Neuronal stem cell (in vitro differentiated cells): ENCODE measurements around the gene CSMD2.

Experiments
- DNase-seq: peaks from one replicate; pipeline ENCODE4 v3.0.0-alpha.2; 2013; ENCODE audit warnings: low spot score
- H2AFZ ChIP-seq: one replicate; pipeline ENCODE4 v1.6.1; 2013; ENCODE audit warnings: mild to moderate bottlenecking, low read length, inconsistent platforms
- H2AK5ac ChIP-seq: 2 replicates; pipeline ENCODE4 v1.6.1; 2013; ENCODE audit warnings: low read depth, mild to moderate bottlenecking, inconsistent platforms, low read length, moderate library complexity, mixed read lengths
- H2BK120ac ChIP-seq: 2 replicates; pipeline ENCODE4 v1.6.1; 2013; ENCODE audit warnings: low read depth, mild to moderate bottlenecking, inconsistent platforms, low read length, moderate library complexity, mixed read lengths
- H2BK12ac ChIP-seq: one replicate; pipeline ENCODE4 v1.6.1; 2013; ENCODE audit warnings: low read length, inconsistent platforms
- H2BK15ac ChIP-seq: 2 replicates; pipeline ENCODE4 v1.6.1; 2013; ENCODE audit warnings: mild to moderate bottlenecking, low read length, inconsistent platforms, mixed read lengths
- H2BK5ac ChIP-seq: one replicate; pipeline ENCODE4 v1.6.1; 2013; ENCODE audit warnings: inconsistent platforms, mild to moderate bottlenecking, low read length, moderate library complexity
- H3K14ac ChIP-seq: one replicate; pipeline ENCODE4 v1.6.1; 2013; ENCODE audit warnings: low read length, inconsistent platforms
- H3K18ac ChIP-seq: 2 replicates; pipeline ENCODE4 v1.6.1; 2013; ENCODE audit warnings: low read length, inconsistent platforms
- H3K23ac ChIP-seq: 2 replicates; pipeline ENCODE4 v1.6.1; 2013; ENCODE audit warnings: low read depth, mild to moderate bottlenecking, mixed read lengths, low read length, inconsistent platforms; ENCODE audit not compliant: poor library complexity
- H3K27ac ChIP-seq: replicated peaks from 3 replicates; pipeline ENCODE4 v1.5.1; 2013; ENCODE audit warnings: low read length, inconsistent platforms
- H3K27me3 ChIP-seq, 3 experiments: 2 replicates each; pipeline ENCODE4 v1.6.1; 2013; ENCODE audit warnings: low read length in 3 of 3, mild to moderate bottlenecking in 2 of 3, inconsistent platforms in 1 of 3, low read depth in 1 of 3, mixed read lengths in 1 of 3, moderate library complexity in 1 of 3; ENCODE audit not compliant: control insufficient read depth in 3 of 3, insufficient read depth in 3 of 3
- H3K36me3 ChIP-seq, 2 donors: replicated peaks in 1 of 2; 2 replicates each; pipeline ENCODE4 v1.6.1; 2013; ENCODE audit warnings: low read length in 2 of 2; ENCODE audit not compliant: control insufficient read depth in 2 of 2, insufficient read depth in 2 of 2
- H3K4ac ChIP-seq: 2 replicates; pipeline ENCODE4 v1.6.1; 2013; ENCODE audit warnings: inconsistent platforms, mild to moderate bottlenecking, low read length, moderate library complexity
- H3K4me1 ChIP-seq, 2 donors: 1 replicate in 1 of 2; 2 replicates in 1 of 2; pipeline ENCODE4 v1.6.1; 2013; ENCODE audit warnings: low read length in 2 of 2, low read depth in 1 of 2; ENCODE audit not compliant: control insufficient read depth in 2 of 2, insufficient read depth in 1 of 2
- H3K4me2 ChIP-seq: one replicate; pipeline ENCODE4 v1.6.1; 2013; ENCODE audit warnings: mild to moderate bottlenecking, low read length, inconsistent platforms; ENCODE audit not compliant: insufficient read depth, poor library complexity, severe bottlenecking
- H3K4me3 ChIP-seq, 2 donors: 2 replicates each; pipeline ENCODE4 v1.5.1; 2013; ENCODE audit warnings: low read length in 2 of 2, mild to moderate bottlenecking in 2 of 2, inconsistent platforms in 1 of 2, moderate library complexity in 1 of 2
- H3K79me1 ChIP-seq: one replicate; pipeline ENCODE4 v1.6.1; 2013; ENCODE audit warnings: low read depth, mild to moderate bottlenecking, inconsistent platforms, low read length, moderate library complexity
- H3K9ac ChIP-seq: one replicate; pipeline ENCODE4 v1.6.1; 2013; ENCODE audit warnings: mild to moderate bottlenecking, low read depth, low read length, inconsistent platforms; ENCODE audit not compliant: poor library complexity
- H3K9me3 ChIP-seq, 2 donors: replicated peaks in 1 of 2; 2 replicates each; pipeline versions ENCODE3 to v1.6.1; 2013; ENCODE audit warnings: low read length in 2 of 2, mild to moderate bottlenecking in 2 of 2, inconsistent platforms in 1 of 2, low read depth in 1 of 2, mixed read lengths in 1 of 2, moderate library complexity in 1 of 2; ENCODE audit not compliant: control insufficient read depth in 2 of 2, insufficient read depth in 1 of 2
- H4K8ac ChIP-seq: one replicate; pipeline ENCODE4 v1.6.1; 2013; ENCODE audit warnings: low read depth, mild to moderate bottlenecking, inconsistent platforms, low read length, moderate library complexity
- H4K91ac ChIP-seq: one replicate; pipeline ENCODE4 v1.6.1; 2013; ENCODE audit warnings: low read length, low read depth, mild to moderate bottlenecking, inconsistent platforms; ENCODE audit not compliant: poor library complexity
- WGBS, 2 donors: extraction: QIAGEN DNeasy Blood & Tissue Kit; methylation state at CpG; one replicate each; pipeline ENCODE4 v1.1.7; 2013; ENCODE audit warnings: missing lambda C conversion rate in 2 of 2, mixed read lengths in 1 of 2; ENCODE audit not compliant: insufficient read length in 2 of 2, insufficient replicate concordance in 1 of 2; ENCODE audit errors: extremely low coverage in 2 of 2; 5-methylcytosine and 5-hydroxymethylcytosine counted together

Gene CSMD2

DNA sequence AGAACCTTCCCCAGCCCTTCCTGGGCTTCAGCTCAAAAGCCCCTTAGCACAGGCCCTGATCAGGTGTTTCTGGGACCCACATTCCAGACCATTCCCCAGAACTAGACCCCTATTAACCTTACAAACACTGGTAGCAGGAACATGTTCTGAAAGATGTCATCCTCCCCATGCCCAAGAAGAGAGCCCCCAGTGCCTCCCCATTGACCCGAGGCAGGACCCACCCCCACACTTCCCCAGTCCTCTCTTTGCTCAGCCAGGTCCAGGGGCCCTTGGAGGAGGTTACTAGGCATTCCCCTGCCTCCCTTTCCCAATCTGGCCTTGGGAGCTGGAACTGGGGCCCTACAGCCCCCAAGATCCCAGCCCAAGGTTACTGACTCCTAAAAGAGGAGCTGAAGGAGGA lies 340.1 kb downstream of the CSMD2 start:
- Histone ChIP-seq H3K9me3 (peaks cover 0 to 4% of the 10 kb centered on the region in 2 donors), H3K9ac (no peak overlapping the region), H3K23ac (no peak overlapping the region), H3K4me2 (no peak overlapping the region), H3K36me3 (no peaks in the 10 kb centered on the region), H4K91ac (no peak overlapping the region), H2AK5ac (no peak overlapping the region), H3K27me3 (peaks cover 0 to 9% (median 0%) of the 10 kb centered on the region in 3 experiments), H3K4me3 (no peak overlapping the region), H2BK5ac (no peak overlapping the region), H3K79me1 (no peaks in the 10 kb centered on the region), H4K8ac (no peak overlapping the region), H2BK15ac (no peak overlapping the region), H2AFZ (no peak overlapping the region), H3K14ac (no peak overlapping the region), H2BK120ac (no peak overlapping the region), H3K27ac (no peak overlapping the region), H3K18ac (no peak overlapping the region), H3K4ac (no peak overlapping the region), H2BK12ac (no peak overlapping the region), H3K4me1 (no peaks in the 10 kb centered on the region)
- WGBS, 2 donors, result no CpG with 5 or more reads among the region's 1 CpG
- no peak for DNase-seq

DNA sequence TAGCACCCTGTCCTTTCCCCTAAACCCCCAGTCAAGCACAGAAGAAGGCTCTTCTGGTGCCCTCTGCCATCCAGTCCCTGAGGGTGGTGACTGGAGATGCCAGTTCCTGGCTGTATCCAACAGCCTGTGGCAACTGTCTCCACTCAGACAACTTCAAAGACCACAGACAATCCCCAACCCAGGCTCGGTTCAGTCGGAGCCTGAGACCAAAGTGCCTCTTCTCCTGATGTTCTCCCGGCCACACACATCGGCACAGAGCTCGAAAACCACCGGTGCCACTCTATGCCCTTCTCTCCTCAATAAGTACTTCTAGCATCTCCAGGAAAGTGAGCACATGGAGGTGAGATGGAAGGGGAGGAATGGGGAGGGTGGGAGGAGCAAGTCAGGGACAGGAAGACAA lies 340.7 kb downstream of the CSMD2 start:
- Histone ChIP-seq H3K14ac (no peak overlapping the region), H3K4me1 (no peaks in the 10 kb centered on the region), H3K4me2 (no peak overlapping the region), H3K27me3 (peaks cover 0 to 9% (median 0%) of the 10 kb centered on the region in 3 experiments), H3K23ac (no peak overlapping the region), H2BK15ac (no peak overlapping the region), H2BK120ac (no peak overlapping the region), H2BK5ac (no peak overlapping the region), H3K36me3 (no peaks in the 10 kb centered on the region), H3K9ac (no peak overlapping the region), H3K27ac (no peak overlapping the region), H3K4me3 (no peak overlapping the region), H2BK12ac (no peak overlapping the region), H4K8ac (no peak overlapping the region), H4K91ac (no peak overlapping the region), H2AK5ac (no peak overlapping the region), H3K9me3 (peaks cover 0 to 4% of the 10 kb centered on the region in 2 donors), H2AFZ (no peak overlapping the region), H3K4ac (no peak overlapping the region), H3K18ac (no peak overlapping the region), H3K79me1 (no peaks in the 10 kb centered on the region)
- WGBS, 2 donors, result no CpG with 5 or more reads among the region's 6 CpGs
- DNase-seq, result no peak

DNA sequence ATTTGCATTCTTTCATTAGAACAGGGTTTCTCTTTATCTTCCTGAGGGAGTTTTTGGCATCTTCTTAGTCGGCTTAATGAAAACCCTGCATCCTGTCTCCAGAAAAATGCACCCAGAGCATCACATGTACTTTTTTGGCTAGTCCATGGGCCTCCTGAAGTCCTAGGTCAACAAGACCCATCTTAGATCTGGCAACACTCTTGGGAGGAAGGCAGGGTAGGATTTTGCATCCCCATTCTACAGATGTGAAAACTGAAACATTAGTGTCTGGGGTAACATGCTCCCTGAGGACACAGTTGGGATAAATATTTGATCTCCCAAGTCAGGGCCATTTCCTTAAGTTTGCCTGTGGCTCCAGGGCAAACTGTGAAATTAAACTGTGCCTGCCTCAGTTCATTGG lies 341.2 kb downstream of the CSMD2 start:
- Histone ChIP-seq H4K8ac (no peak overlapping the region), H2BK5ac (no peak overlapping the region), H3K27me3 (peaks cover 0 to 9% (median 0%) of the 10 kb centered on the region in 3 experiments), H3K9ac (no peak overlapping the region), H3K4me1 (no peaks in the 10 kb centered on the region), H3K36me3 (no peaks in the 10 kb centered on the region), H3K4ac (no peak overlapping the region), H3K18ac (no peak overlapping the region), H3K4me2 (no peak overlapping the region), H3K27ac (no peak overlapping the region), H3K79me1 (no peaks in the 10 kb centered on the region), H2BK15ac (no peak overlapping the region), H3K9me3 (peaks cover 0 to 4% of the 10 kb centered on the region in 2 donors), H4K91ac (no peak overlapping the region), H2BK120ac (no peak overlapping the region), H3K4me3 (no peak overlapping the region), H3K14ac (no peak overlapping the region), H2AK5ac (no peak overlapping the region), H3K23ac (no peak overlapping the region), H2AFZ (no peak overlapping the region), H2BK12ac (no peak overlapping the region)
- no peak for DNase-seq
- no CpG with 5 or more reads among the region's 1 CpG for WGBS, 2 donors

- H4K91ac ChIP-seq, result no peak overlapping the region
- no CpG with 5 or more reads among the region's 2 CpGs for WGBS, 2 donors
- no peak overlapping the region for H3K14ac ChIP-seq
- H3K4me3 ChIP-seq, result no peak overlapping the region
- peaks cover 0 to 9% (median 0%) of the 10 kb centered on the region in 3 experiments for H3K27me3 ChIP-seq
- H3K79me1 ChIP-seq, result no peaks in the 10 kb centered on the region
- H2BK5ac ChIP-seq, result no peak overlapping the region
- no peak overlapping the region for H2BK15ac ChIP-seq
- no peak for DNase-seq
- H3K9me3 ChIP-seq, result peaks cover 0 to 2% of the 10 kb centered on the region in 2 donors
- no peak overlapping the region for H4K8ac ChIP-seq
- H3K27ac ChIP-seq, result no peak overlapping the region
- no peak overlapping the region for H3K23ac ChIP-seq
- no peak overlapping the region for H3K9ac ChIP-seq
- no peak overlapping the region for H3K4ac ChIP-seq
- H3K4me1 ChIP-seq, result no peaks in the 10 kb centered on the region
- no peaks in the 10 kb centered on the region for H3K36me3 ChIP-seq
- H2BK120ac ChIP-seq, result no peak overlapping the region
- H3K18ac ChIP-seq, result no peak overlapping the region
- no peak overlapping the region for H2AK5ac ChIP-seq
- no peak overlapping the region for H3K4me2 ChIP-seq
- H2BK12ac ChIP-seq, result no peak overlapping the region
- no peak overlapping the region for H2AFZ ChIP-seq
Observed at GRCh38 chr1:33823401-33823800, 341.6 kb downstream of the CSMD2 start.
